ENCODE data around the gene SRC.

GRCh38 chr20:37397954-37398749, 52.2 kb downstream of the SRC start:
- TF ChIP-seq CTCF (IDR thresholded peaks at IDR 0.05 in 8 of 11, conservative IDR thresholded peaks at IDR 0.05 in 3 of 11) (no peak), POLR2A (IDR thresholded peaks at IDR 0.05) (no peak)
